Uterus (tissue), 4 donors: ENCODE results near the gene NRXN3. TPM values are rescaled to one million over a fixed set of nuclear protein-coding genes. Genes with fewer than 3 reads are reported as not detected.

Source experiments
- DNase-seq, 2 donors: peaks; one replicate each; pipeline ENCODE4 v3.0.0-alpha.2; 2019 to 2020
- H3K27ac ChIP-seq, 2 donors: fragments of 200-600 bp; sonication (generic); 1 replicate in 1 of 2; 2 replicates in 1 of 2; pipeline ENCODE4 v1.5.1; 2016 to 2018
- H3K27me3 ChIP-seq, 2 donors: fragments of 200-600 bp; sonication (generic); one replicate each; pipeline ENCODE4 v1.5.1; 2018 to 2019; ENCODE audit warnings: control low read depth in 1 of 2
- H3K36me3 ChIP-seq, 2 donors: fragments of 200-600 bp; sonication (generic); one replicate each; pipeline ENCODE4 v1.5.1; 2019; ENCODE audit warnings: control low read depth in 1 of 2
- H3K4me1 ChIP-seq, 2 donors: fragments of 200-600 bp; sonication (generic); one replicate each; pipeline ENCODE4 v1.5.1; 2018 to 2019; ENCODE audit warnings: control low read depth in 1 of 2
- H3K4me3 ChIP-seq, 2 donors: fragments of 200-600 bp; sonication (generic); 1 replicate in 1 of 2; 2 replicates in 1 of 2; pipeline ENCODE4 v1.5.1; 2018 to 2019; ENCODE audit warnings: mild to moderate bottlenecking in 1 of 2
- H3K9me3 ChIP-seq, 2 donors: fragments of 200-600 bp; sonication (generic); one replicate each; pipeline ENCODE4 v1.5.1; 2019; ENCODE audit warnings: control low read depth in 1 of 2
- POLR2A ChIP-seq, 2 donors: fragments of 450-650 bp; IDR thresholded peaks; one replicate each; pipeline ENCODE4 v1.6.1; 2016; ENCODE audit warnings: antibody characterized with exemption in 2 of 2, mild to moderate bottlenecking in 1 of 2, moderate library complexity in 1 of 2
- intact Hi-C: fragments of 100-400 bp; cut with DNase I; formaldehyde crosslinking; loops from one replicate; pipeline ENCODE4 v1.15.1; 2023; ENCODE audit warnings: low total_unique reads
- total RNA-seq, 4 donors: library from RNA; depleted of rRNA in 3 of 4; stranded (reverse); fragments of >200 nt in 3 of 4; gene quantifications; one replicate each; pipeline versions ENCODE4 v1.1.0 to v1.2.4, GENCODE V29; 2014 to 2023
- TF ChIP-seq, protein P1 (sequence below), 4 experiments: fragments of 200-600 bp in 2 of 4; fragments of 450-650 bp in 2 of 4; sonication (generic) in 2 of 4; IDR thresholded peaks; one replicate each; pipeline ENCODE4 v1.5.1; 2016 to 2019; ENCODE audit warnings: antibody characterized with exemption in 4 of 4, mild to moderate bottlenecking in 2 of 4, moderate library complexity in 1 of 4
- donor health status: DM: yes; HTN: yes; CAD: no.

Gene NRXN3
- total RNA-seq, 4 donors from 2014 or later = 2.9 to 17.0 (median 4.4) TPM

DNA sequence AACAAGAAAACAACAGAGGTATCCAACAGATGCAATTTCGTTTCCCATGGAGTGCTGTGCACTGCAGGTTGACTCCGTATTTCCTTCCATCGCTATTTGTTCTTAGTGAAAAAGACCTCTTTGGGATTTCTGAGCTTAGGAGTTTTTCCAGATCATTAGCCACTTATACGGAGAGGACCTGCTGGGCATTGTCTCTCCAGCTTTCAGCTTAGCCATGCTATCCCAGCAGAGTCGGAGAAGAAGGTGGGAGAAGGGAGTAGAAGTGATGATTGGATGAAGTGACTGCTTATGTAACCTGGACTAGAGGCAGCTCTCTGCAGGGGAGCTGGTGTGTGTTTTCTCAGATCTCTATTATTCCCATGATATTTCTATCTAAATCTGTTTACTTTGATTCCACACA is 1303.5 kb downstream of the NRXN3 start:
- Histone ChIP-seq H3K9me3 (no peaks in the 10 kb centered on the region), H3K4me1 (no peaks in the 10 kb centered on the region), H3K36me3 (no peaks in the 10 kb centered on the region), H3K27ac (no peak overlapping the region), H3K4me3 (no peak overlapping the region), H3K27me3 (no peaks in the 10 kb centered on the region)
- intact Hi-C loops = no loop called here
- TF ChIP-seq, protein P1, sequence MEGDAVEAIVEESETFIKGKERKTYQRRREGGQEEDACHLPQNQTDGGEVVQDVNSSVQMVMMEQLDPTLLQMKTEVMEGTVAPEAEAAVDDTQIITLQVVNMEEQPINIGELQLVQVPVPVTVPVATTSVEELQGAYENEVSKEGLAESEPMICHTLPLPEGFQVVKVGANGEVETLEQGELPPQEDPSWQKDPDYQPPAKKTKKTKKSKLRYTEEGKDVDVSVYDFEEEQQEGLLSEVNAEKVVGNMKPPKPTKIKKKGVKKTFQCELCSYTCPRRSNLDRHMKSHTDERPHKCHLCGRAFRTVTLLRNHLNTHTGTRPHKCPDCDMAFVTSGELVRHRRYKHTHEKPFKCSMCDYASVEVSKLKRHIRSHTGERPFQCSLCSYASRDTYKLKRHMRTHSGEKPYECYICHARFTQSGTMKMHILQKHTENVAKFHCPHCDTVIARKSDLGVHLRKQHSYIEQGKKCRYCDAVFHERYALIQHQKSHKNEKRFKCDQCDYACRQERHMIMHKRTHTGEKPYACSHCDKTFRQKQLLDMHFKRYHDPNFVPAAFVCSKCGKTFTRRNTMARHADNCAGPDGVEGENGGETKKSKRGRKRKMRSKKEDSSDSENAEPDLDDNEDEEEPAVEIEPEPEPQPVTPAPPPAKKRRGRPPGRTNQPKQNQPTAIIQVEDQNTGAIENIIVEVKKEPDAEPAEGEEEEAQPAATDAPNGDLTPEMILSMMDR (IDR thresholded peaks at IDR 0.05) = no peak
- TF ChIP-seq POLR2A (IDR thresholded peaks at IDR 0.05) = no peak
- no peak for DNase-seq

DNA sequence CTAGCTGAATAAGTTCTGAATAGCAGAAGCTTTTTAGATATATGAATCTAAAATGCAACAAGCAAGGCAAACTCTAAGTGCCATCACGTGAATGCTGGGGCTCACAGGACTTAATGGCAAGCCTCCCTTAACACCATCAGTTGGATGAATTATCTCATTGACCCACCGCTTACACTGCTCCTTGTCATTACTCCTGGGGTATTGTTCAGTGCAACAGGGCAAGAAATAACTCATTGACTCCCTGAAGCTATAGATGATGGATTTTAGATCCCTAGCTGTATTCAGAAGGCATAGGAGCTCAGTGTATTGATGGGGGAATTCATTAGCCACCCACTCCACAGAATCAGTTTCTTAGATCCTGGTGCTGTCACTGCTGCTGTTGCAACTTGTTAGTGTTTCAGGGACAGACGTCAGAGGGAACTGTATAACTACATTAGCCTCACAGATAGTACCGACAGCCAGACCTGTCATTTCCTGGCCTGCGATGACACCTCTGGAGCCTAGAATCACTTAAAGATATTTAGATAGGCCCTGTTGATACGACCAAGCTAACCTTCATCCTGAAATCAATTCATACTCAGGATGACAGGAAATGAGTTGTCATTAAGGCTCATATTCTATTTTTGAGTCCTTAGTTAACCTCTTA is 1305.8 kb downstream of the NRXN3 start:
- Histone ChIP-seq H3K9me3 (no peaks in the 10 kb centered on the region), H3K4me3 (no peak overlapping the region), H3K27ac (no peak overlapping the region), H3K4me1 (no peaks in the 10 kb centered on the region), H3K27me3 (no peaks in the 10 kb centered on the region), H3K36me3 (no peaks in the 10 kb centered on the region)
- DNase-seq = no peak
- intact Hi-C loops = no loop called here
- no peak for TF ChIP-seq POLR2A (IDR thresholded peaks at IDR 0.05)

DNA sequence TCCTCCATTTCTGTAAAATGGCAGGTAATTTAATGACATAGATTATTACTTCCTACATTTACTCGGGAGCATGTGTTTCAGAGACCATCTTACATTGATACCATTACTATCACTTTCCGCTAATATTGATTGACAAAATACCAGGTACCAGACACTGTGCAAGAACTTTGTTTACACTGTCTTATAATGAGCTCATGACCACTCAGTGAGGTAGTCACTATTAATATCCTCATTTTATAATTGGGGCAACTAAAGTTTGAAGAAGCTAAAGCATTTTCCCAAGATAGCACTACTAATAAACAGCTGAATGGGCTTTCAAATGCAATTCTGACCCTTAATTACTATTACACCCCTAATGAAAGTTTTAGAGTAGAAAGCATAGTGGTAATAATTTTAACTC is 1306.4 kb downstream of the NRXN3 start:
- no peak overlapping the region for H3K4me3 ChIP-seq
- H3K4me1 ChIP-seq = no peaks in the 10 kb centered on the region
- intact Hi-C loops = no loop called here
- H3K27ac ChIP-seq = no peak overlapping the region
- H3K36me3 ChIP-seq = no peaks in the 10 kb centered on the region
- no peaks in the 10 kb centered on the region for H3K9me3 ChIP-seq
- DNase-seq = no peak
- TF ChIP-seq, protein P1 (IDR thresholded peaks at IDR 0.05) = no peak
- TF ChIP-seq POLR2A (IDR thresholded peaks at IDR 0.05) = no peak
- H3K27me3 ChIP-seq = no peaks in the 10 kb centered on the region

DNA sequence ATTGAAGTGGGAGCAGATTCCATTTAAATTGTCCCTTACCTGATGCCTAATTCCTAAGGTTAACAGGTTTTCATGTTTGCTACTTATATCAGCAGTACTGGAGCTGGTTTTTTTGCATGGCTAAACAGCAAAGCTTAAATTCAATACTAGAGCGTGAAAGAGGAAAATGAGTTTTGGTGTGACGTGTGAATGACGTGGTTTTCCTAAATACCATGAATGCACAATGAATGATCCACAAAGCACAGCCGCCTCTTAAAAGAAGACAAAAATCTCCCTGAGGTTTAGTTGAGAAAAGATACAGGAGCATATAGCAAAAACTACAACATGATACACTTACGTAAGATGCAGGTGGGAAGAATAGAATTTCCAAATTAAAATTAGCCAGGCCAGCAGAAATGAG is 1310.0 kb downstream of the NRXN3 start:
- Histone ChIP-seq H3K9me3 (no peaks in the 10 kb centered on the region), H3K4me1 (no peaks in the 10 kb centered on the region), H3K27ac (no peak overlapping the region), H3K36me3 (no peaks in the 10 kb centered on the region), H3K27me3 (no peaks in the 10 kb centered on the region), H3K4me3 (no peak overlapping the region)
- intact Hi-C loops = no loop called here
- DNase-seq = no peak
- TF ChIP-seq, protein P1 (IDR thresholded peaks at IDR 0.05) = no peak
- TF ChIP-seq POLR2A (IDR thresholded peaks at IDR 0.05) = no peak

DNA sequence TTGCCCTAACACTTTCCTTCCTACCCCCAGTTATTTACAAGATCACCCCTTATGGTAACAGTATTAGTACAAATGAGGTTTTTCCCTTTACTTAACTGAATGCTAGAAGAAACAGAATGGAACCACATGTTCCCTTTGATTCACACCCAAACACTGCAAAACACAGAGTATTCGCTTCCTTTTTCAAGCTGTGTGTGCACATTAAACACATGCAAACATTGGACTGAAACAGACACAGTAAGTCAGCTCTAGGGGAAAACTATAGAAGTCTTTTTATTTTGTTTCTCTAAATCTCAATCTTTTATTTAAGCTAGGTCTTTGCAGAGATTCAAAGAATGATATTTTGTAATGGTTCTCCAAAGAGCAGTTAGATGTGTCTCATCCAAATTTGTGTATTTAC is 1312.7 kb downstream of the NRXN3 start:
- intact Hi-C loops = no loop called here
- no peak for DNase-seq
- Histone ChIP-seq H3K9me3 (no peaks in the 10 kb centered on the region), H3K36me3 (no peaks in the 10 kb centered on the region), H3K27me3 (no peaks in the 10 kb centered on the region), H3K4me1 (no peaks in the 10 kb centered on the region), H3K27ac (no peak overlapping the region), H3K4me3 (no peak overlapping the region)
- TF ChIP-seq, protein P1 (IDR thresholded peaks at IDR 0.05) = no peak
- TF ChIP-seq POLR2A (IDR thresholded peaks at IDR 0.05) = no peak
